ENCODE data around the gene ADGRB3. TPM values are rescaled to one million over a fixed set of nuclear protein-coding genes. Genes with fewer than 3 reads are reported as not detected.
"Not testable (repeated sequence)": the region's sequence is repeated elsewhere in the genome, so short reads cannot be mapped to it uniquely, and the experiment has no call there.

ADGRB3 gene
- total and polyA plus RNA-seq, 5 donors: 0.88 to 2.6 (median 1.5) TPM

GRCh38 chr6:68880050-68880813, 245.2 kb downstream of the ADGRB3 start:
- H3K4me1 ChIP-seq (ENCODE audit: control insufficient read depth, insufficient read depth, low read length): no peaks in the 10 kb centered on the region
- WGBS: 62% methylated on average over 4 of the region's 4 CpGs
- no peaks in the 10 kb centered on the region for H3K27me3 ChIP-seq (ENCODE audit: control insufficient read depth, insufficient read depth)
- DNase-seq (no peak), ATAC-seq (no peak)
- intact Hi-C loops (cut with DNase I): no loop called here
- H3K4me3 ChIP-seq (ENCODE audit: low read length): no peak overlapping the region
- no peaks in the 10 kb centered on the region for H3K9me3 ChIP-seq (ENCODE audit: control insufficient read depth, low read length)
- no peak overlapping the region for H3K27ac ChIP-seq (ENCODE audit: low read length)

DNA sequence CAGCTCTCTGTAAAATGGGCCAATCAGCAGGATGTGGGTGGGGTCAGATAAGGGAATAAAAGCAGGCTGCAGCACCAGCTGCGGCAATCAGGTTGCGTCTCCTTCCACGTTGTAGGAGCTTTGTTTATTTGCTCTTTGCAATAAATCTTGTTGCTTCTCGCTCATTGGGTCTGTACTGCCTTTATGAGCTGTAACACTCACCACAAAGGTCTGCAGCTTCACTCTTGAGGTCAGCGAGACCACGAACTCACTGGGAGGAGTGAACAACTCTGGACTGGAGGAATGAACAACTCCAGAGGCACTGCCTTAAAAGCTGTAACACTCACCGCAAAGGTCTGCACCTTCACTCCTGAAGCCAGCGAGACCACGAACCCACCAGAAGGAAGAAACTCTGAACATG, 248.2 kb downstream of the ADGRB3 start:
- ATAC-seq; H3K4me3 ChIP-seq (ENCODE audit: low read length); H3K4me1 ChIP-seq (ENCODE audit: control insufficient read depth, insufficient read depth, low read length); H3K27me3 ChIP-seq (ENCODE audit: control insufficient read depth, insufficient read depth); H3K9me3 ChIP-seq (ENCODE audit: control insufficient read depth, low read length); intact Hi-C loops (cut with DNase I); H3K27ac ChIP-seq (ENCODE audit: low read length); DNase-seq: not testable (repeated sequence)
- WGBS: 91% methylated on average over 9 of the region's 9 CpGs

- Histone ChIP-seq H3K27ac (ENCODE audit: low read length) (no peak overlapping the region), H3K27me3 (ENCODE audit: control insufficient read depth, insufficient read depth) (no peaks in the 10 kb centered on the region), H3K4me3 (ENCODE audit: low read length) (no peak overlapping the region), H3K4me1 (ENCODE audit: control insufficient read depth, insufficient read depth, low read length) (no peaks in the 10 kb centered on the region), H3K9me3 (ENCODE audit: control insufficient read depth, low read length) (no peaks in the 10 kb centered on the region)
- DNase-seq (no peak), ATAC-seq (no peak)
- intact Hi-C loops (cut with DNase I): no loop called here
Measured at GRCh38 chr6:68891419-68891818, 256.3 kb downstream of the ADGRB3 start.

GRCh38 chr6:68892452-68892851, 257.4 kb downstream of the ADGRB3 start:
- no peaks in the 10 kb centered on the region for H3K27me3 ChIP-seq (ENCODE audit: control insufficient read depth, insufficient read depth)
- no peak for ATAC-seq
- H3K4me3 ChIP-seq (ENCODE audit: low read length): no peak overlapping the region
- WGBS: 73% methylated on average over 3 of the region's 3 CpGs
- H3K27ac ChIP-seq (ENCODE audit: low read length): no peak overlapping the region
- no peaks in the 10 kb centered on the region for H3K9me3 ChIP-seq (ENCODE audit: control insufficient read depth, low read length)
- H3K4me1 ChIP-seq (ENCODE audit: control insufficient read depth, insufficient read depth, low read length): no peaks in the 10 kb centered on the region
- no peak for DNase-seq
- intact Hi-C loops (cut with DNase I): no loop called here

DNA sequence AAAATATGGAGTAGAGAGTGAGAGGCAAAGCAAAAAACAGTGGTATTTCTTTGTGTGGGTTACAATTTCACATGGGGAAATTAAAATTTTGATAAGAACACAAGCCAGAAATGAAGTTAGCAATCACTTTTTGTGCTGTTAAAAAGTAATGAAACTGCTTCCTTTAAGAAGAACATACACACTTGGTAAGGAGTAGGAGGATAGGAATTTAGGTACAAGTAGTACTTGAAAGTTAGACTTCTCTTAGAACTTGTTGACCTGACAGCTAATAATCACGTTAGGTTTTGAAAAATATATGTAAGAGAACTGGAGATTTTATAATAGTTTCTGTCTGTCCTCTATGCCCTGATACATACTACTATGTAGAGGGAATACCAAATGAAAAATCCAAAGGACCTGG, 260.8 kb downstream of the ADGRB3 start:
- WGBS: 61% methylated on average over 1 of the region's 1 CpG
- H3K27ac ChIP-seq (ENCODE audit: low read length): no peak overlapping the region
- H3K27me3 ChIP-seq (ENCODE audit: control insufficient read depth, insufficient read depth): no peaks in the 10 kb centered on the region
- H3K9me3 ChIP-seq (ENCODE audit: control insufficient read depth, low read length): no peaks in the 10 kb centered on the region
- intact Hi-C loops (cut with DNase I): no loop called here
- H3K4me1 ChIP-seq (ENCODE audit: control insufficient read depth, insufficient read depth, low read length): no peaks in the 10 kb centered on the region
- ATAC-seq (no peak), DNase-seq (no peak)
- H3K4me3 ChIP-seq (ENCODE audit: low read length): no peak overlapping the region

DNA sequence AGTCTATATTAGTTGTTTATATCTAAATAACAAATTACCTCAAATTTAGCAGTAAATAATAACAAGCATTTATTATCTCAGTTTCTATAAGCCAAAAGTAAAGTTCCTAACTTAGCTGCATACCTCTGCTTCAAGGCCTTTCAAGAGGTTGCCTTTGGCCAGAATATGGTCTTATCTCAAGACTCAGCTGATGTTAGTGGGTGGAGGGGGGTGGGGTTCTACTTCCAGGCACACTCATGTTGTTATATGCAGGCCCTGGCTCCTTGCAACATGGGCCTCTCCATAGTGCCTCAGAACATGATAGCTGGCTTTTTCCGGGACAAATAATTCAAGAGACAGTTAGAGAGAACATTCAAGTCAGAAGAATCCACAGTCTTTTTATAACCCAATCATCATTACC, 266.0 kb downstream of the ADGRB3 start:
- Histone ChIP-seq H3K4me1 (ENCODE audit: control insufficient read depth, insufficient read depth, low read length) (no peaks in the 10 kb centered on the region), H3K27me3 (ENCODE audit: control insufficient read depth, insufficient read depth) (no peaks in the 10 kb centered on the region), H3K9me3 (ENCODE audit: control insufficient read depth, low read length) (no peaks in the 10 kb centered on the region), H3K27ac (ENCODE audit: low read length) (no peak overlapping the region), H3K4me3 (ENCODE audit: low read length) (no peak overlapping the region)
- intact Hi-C loops (cut with DNase I): no loop called here
- ATAC-seq (no peak), DNase-seq (no peak)
- WGBS: 95% methylated on average over 1 of the region's 1 CpG

- WGBS: 86% methylated on average over 3 of the region's 3 CpGs
- no peak overlapping the region for H3K27ac ChIP-seq (ENCODE audit: low read length)
- intact Hi-C loops (cut with DNase I): no loop called here
Measured at GRCh38 chr6:68911334-68911733, 276.3 kb downstream of the ADGRB3 start.

DNA sequence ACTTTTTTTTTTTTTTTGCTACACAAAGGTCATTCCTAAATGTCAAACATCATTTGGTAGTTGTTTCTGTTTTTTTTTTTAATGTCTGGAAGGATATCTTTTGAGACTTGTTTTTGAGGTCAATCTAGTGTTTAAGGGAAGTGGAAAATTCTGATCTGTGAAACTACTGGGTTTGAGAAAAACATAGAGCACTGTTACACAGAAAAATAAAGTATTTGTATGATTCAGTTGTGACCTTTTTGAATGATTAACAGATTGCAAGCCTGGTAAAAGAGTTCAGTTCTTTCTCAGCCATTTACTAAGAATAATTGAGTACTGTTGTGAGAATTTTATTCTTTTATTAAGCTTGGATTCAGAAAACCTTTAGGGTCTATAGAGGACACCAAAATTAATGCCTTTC, 276.7 kb downstream of the ADGRB3 start:
- intact Hi-C loops (cut with DNase I): no loop called here
- DNase-seq (no peak), ATAC-seq (no peak)
- Histone ChIP-seq H3K4me1 (ENCODE audit: control insufficient read depth, insufficient read depth, low read length) (no peaks in the 10 kb centered on the region), H3K27me3 (ENCODE audit: control insufficient read depth, insufficient read depth) (no peaks in the 10 kb centered on the region), H3K27ac (ENCODE audit: low read length) (no peak overlapping the region), H3K9me3 (ENCODE audit: control insufficient read depth, low read length) (no peaks in the 10 kb centered on the region), H3K4me3 (ENCODE audit: low read length) (no peak overlapping the region)

More at GRCh38 chr6:68911334-68911733, 276.3 kb downstream of the ADGRB3 start:
- no peaks in the 10 kb centered on the region for H3K27me3 ChIP-seq (ENCODE audit: control insufficient read depth, insufficient read depth)
- H3K4me3 ChIP-seq (ENCODE audit: low read length): no peak overlapping the region
- ATAC-seq: no peak
- no peaks in the 10 kb centered on the region for H3K4me1 ChIP-seq (ENCODE audit: control insufficient read depth, insufficient read depth, low read length)
- H3K9me3 ChIP-seq (ENCODE audit: control insufficient read depth, low read length): no peaks in the 10 kb centered on the region
- DNase-seq: no peak

GRCh38 chr6:68912805-68913204, 277.7 kb downstream of the ADGRB3 start:
- H3K27me3 ChIP-seq (ENCODE audit: control insufficient read depth, insufficient read depth); H3K9me3 ChIP-seq (ENCODE audit: control insufficient read depth, low read length); ATAC-seq; H3K4me1 ChIP-seq (ENCODE audit: control insufficient read depth, insufficient read depth, low read length); DNase-seq; H3K4me3 ChIP-seq (ENCODE audit: low read length); H3K27ac ChIP-seq (ENCODE audit: low read length); intact Hi-C loops (cut with DNase I): not testable (repeated sequence)
- 95% methylated on average over 9 of the region's 9 CpGs for WGBS

DNA sequence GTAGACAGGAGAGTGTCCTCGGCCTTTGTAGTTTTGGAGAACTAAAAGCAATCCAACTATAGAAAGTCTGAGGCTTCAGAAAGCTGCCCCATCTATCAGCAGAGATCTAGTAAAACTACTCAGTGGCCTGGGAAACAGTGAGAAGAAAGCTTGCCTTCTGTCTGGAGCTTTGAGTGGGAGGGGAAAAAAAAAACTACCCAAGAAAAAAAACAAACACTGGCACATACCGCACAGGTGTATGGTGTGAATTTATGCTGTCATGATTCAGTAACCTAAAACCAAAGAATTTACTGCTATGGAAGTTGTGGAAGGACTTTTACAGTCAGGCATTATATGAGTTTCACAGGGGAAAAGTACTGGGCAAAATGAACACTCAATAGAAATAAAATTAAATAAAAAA, 280.5 kb downstream of the ADGRB3 start:
- no peak for DNase-seq
- intact Hi-C loops (cut with DNase I): no loop called here
- H3K4me1 ChIP-seq (ENCODE audit: control insufficient read depth, insufficient read depth, low read length): no peaks in the 10 kb centered on the region
- no peak overlapping the region for H3K4me3 ChIP-seq (ENCODE audit: low read length)
- ATAC-seq: no peak
- WGBS: 85% methylated on average over 2 of the region's 2 CpGs
- H3K27ac ChIP-seq (ENCODE audit: low read length): no peak overlapping the region
- no peaks in the 10 kb centered on the region for H3K9me3 ChIP-seq (ENCODE audit: control insufficient read depth, low read length)
- H3K27me3 ChIP-seq (ENCODE audit: control insufficient read depth, insufficient read depth): no peaks in the 10 kb centered on the region

- DNase-seq (no peak), ATAC-seq (no peak)
- Histone ChIP-seq H3K4me1 (ENCODE audit: control insufficient read depth, insufficient read depth, low read length) (no peaks in the 10 kb centered on the region), H3K9me3 (ENCODE audit: control insufficient read depth, low read length) (no peaks in the 10 kb centered on the region), H3K4me3 (ENCODE audit: low read length) (no peak overlapping the region), H3K27me3 (ENCODE audit: control insufficient read depth, insufficient read depth) (no peaks in the 10 kb centered on the region), H3K27ac (ENCODE audit: low read length) (no peak overlapping the region)
- intact Hi-C loops (cut with DNase I): no loop called here
- WGBS: 62% methylated on average over 3 of the region's 3 CpGs
Measured at GRCh38 chr6:68919537-68919936, 284.5 kb downstream of the ADGRB3 start.

- no peak for DNase-seq
- Histone ChIP-seq H3K9me3 (ENCODE audit: control insufficient read depth, low read length) (no peaks in the 10 kb centered on the region), H3K27ac (ENCODE audit: low read length) (no peak overlapping the region), H3K4me3 (ENCODE audit: low read length) (no peak overlapping the region), H3K4me1 (ENCODE audit: control insufficient read depth, insufficient read depth, low read length) (no peaks in the 10 kb centered on the region), H3K27me3 (ENCODE audit: control insufficient read depth, insufficient read depth) (no peaks in the 10 kb centered on the region)
- intact Hi-C loops (cut with DNase I): no loop called here
- no peak for ATAC-seq
- WGBS: 93% methylated on average over 2 of the region's 2 CpGs
Measured at GRCh38 chr6:68941345-68941744, 306.3 kb downstream of the ADGRB3 start.
